OCI-LY1 (cell line): ENCODE results near the gene DHFR.

Experiments
- CTCF ChIP-seq: fragments of 200-600 bp; sonication (generic), shearing (Covaris generic); IDR thresholded peaks from 2 replicates; pipeline ENCODE4 v1.5.1; 2017; ENCODE audit warnings: mild to moderate bottlenecking, antibody characterized with exemption, low read length, moderate library complexity, mixed read lengths
- EZH2 ChIP-seq: fragments of 200-600 bp; sonication (generic), shearing (Covaris generic); IDR thresholded peaks from 2 replicates; pipeline ENCODE4 v1.8.0; 2017; ENCODE audit warnings: borderline replicate concordance, mixed run types, mild to moderate bottlenecking, antibody characterized with exemption, low read length, moderate library complexity, mixed read lengths

DNA sequence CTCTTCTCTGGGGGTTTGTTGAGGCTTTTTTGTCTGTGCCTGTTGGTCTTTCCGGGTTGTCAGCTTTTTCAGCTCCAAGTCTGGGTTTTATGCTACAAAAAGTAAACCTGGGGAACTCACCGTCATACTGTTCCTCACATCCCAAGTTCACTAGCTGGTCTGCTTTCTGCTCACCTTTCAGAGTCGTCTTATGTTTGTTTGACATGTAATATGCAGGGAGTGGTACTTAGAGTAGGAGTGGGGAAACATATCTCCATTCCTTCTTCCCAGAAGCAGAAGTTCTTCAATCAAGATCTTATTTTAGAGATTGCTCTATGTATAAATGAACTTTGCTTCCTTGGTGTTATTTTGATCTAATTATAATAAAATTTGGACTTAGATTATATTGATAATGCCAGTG, 41.7 kb upstream of the DHFR start:
- TF ChIP-seq CTCF (no peak), EZH2 (no peak)
